Panc1 (cell line): ENCODE measurements around the gene GPSM1.

ENCODE experiments used
- CTCF ChIP-seq: fragments of 450-650 bp; IDR thresholded peaks from 2 replicates; pipeline ENCODE4 v1.5.1; 2017; ENCODE audit warnings: mild to moderate bottlenecking
- REST ChIP-seq, 2 experiments: IDR thresholded peaks; 2 replicates each; pipeline ENCODE4 v1.6.1; 2011 to 2012; ENCODE audit warnings: low read depth in 2 of 2, control low read depth in 1 of 2, low read length in 1 of 2, mild to moderate bottlenecking in 1 of 2, moderate library complexity in 1 of 2; ENCODE audit not compliant: insufficient read depth in 1 of 2

- TF ChIP-seq CTCF = no peak
- no peak for TF ChIP-seq REST (IDR thresholded peaks at IDR 0.05; ENCODE audit: insufficient read depth in 1 of 2, low read depth in 2 of 2, low read length in 1 of 2)
Observed at GRCh38 chr9:136344544-136345280, 17.4 kb downstream of the GPSM1 start.
